Right lobe of liver (tissue), 4 donors: ENCODE results near the gene RAB8B.

ENCODE experiments used
- POLR2A ChIP-seq: fragments of 450-650 bp; IDR thresholded peaks from one replicate; pipeline ENCODE4 v1.6.1; 2017; ENCODE audit warnings: antibody characterized with exemption, mild to moderate bottlenecking
- TF ChIP-seq, protein P1 (sequence below), 4 donors: fragments of 200-600 bp in 3 of 4; fragments of 450-650 bp in 1 of 4; IDR thresholded peaks; one replicate each; pipeline versions ENCODE4 v1.5.1 to v1.8.0; 2016 to 2022; ENCODE audit warnings: antibody characterized with exemption in 4 of 4, mild to moderate bottlenecking in 2 of 4
- donor health status: DM: no; HTN: no; CAD: no.
- donor health status: DM: no; HTN: no; CAD: no.
- donor health status: DM: no; HTN: yes; CAD: no.

DNA sequence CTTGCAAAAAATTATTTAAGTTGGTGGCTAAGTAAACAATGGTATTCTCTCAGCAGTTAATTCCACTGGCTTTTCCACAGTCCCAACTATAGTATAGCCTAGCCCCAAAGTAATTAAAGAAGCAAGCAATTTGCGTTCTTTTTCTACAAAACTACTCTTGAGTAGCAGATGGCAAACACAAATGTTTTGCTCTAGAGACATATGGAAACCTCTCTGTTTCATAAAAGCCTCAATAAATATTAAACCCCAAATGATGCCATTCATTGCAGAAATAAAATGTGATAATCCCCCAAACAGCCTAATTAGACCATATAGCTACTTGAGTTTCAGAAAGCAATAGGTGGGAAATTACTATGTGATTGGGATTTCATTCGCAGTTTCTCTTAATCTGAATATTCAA lies 8.7 kb upstream of the RAB8B start:
- TF ChIP-seq POLR2A = no peak
- TF ChIP-seq, protein P1, sequence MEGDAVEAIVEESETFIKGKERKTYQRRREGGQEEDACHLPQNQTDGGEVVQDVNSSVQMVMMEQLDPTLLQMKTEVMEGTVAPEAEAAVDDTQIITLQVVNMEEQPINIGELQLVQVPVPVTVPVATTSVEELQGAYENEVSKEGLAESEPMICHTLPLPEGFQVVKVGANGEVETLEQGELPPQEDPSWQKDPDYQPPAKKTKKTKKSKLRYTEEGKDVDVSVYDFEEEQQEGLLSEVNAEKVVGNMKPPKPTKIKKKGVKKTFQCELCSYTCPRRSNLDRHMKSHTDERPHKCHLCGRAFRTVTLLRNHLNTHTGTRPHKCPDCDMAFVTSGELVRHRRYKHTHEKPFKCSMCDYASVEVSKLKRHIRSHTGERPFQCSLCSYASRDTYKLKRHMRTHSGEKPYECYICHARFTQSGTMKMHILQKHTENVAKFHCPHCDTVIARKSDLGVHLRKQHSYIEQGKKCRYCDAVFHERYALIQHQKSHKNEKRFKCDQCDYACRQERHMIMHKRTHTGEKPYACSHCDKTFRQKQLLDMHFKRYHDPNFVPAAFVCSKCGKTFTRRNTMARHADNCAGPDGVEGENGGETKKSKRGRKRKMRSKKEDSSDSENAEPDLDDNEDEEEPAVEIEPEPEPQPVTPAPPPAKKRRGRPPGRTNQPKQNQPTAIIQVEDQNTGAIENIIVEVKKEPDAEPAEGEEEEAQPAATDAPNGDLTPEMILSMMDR (IDR thresholded peaks at IDR 0.05) = no peak
